ENCODE data around the gene GRIN2A. TPM values are rescaled to one million over a fixed set of nuclear protein-coding genes. Genes with fewer than 3 reads are reported as not detected.

Gene GRIN2A
- polyA plus RNA-seq, 2 of the 4 experiments (the other 2 are of a cell fraction) = not detected

DNA sequence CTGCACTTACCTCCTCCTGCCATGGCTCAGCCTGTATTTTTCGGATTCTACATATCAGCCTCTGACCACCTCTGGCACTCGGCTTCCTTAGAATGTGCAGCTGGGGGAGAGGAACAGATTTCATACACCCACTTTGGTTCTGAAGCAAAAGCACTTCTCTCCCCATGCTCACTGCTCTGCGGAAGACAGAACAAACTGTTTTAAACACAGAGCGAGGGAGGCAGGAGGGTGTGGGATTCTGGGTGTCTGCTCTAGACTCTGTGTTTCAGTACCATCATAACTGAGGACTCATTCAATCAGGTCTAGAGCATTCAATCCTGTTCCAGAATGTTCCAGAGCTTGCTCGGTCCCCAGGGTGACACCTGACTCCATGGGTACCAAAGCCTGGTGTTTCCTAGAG, 239.1 kb downstream of the GRIN2A start:
- TF ChIP-seq CBX2 (IDR thresholded peaks at IDR 0.05; ENCODE audit: borderline replicate concordance, low read depth) (no peak), HEYL (CRISPR knock-in tag; IDR thresholded peaks at IDR 0.05) (no peak), EHMT2 (IDR thresholded peaks at IDR 0.05; ENCODE audit: low read depth) (no peak), JUN (IDR thresholded peaks at IDR 0.05) (no peak), RFX5 (IDR thresholded peaks at IDR 0.05) (no peak), ZSCAN20 (CRISPR knock-in tag; IDR thresholded peaks at IDR 0.05) (no peak), RAD21 (conservative IDR thresholded peaks at IDR 0.05 in 1 of 2, IDR thresholded peaks at IDR 0.05 in 1 of 2) (no peak), FOSL2 (IDR thresholded peaks at IDR 0.05) (no peak), FOSL2 (CRISPR knock-in tag; IDR thresholded peaks at IDR 0.05) (no peak)
- TF ChIP-seq, protein P1, sequence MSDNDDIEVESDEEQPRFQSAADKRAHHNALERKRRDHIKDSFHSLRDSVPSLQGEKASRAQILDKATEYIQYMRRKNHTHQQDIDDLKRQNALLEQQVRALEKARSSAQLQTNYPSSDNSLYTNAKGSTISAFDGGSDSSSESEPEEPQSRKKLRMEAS (IDR thresholded peaks at IDR 0.05) = no peak
- Histone ChIP-seq H3K27ac (no peak overlapping the region), H3K4me1 (no peaks in the 10 kb centered on the region), H3K4me2 (no peak overlapping the region), H3K4me3 (no peak overlapping the region), H3K9me3 (no peaks in the 10 kb centered on the region)
- FAIRE-seq = no peak
- ChIA-PET CTCF (no interaction called here), POLR2A (no interaction called here)
- 9% methylated on average over 5 of the region's 5 CpGs for WGBS (ENCODE audit: missing lambda C conversion rate)
- DNase-seq (ENCODE audit: low read depth in 1 of 2, low spot score in 1 of 2) = no peak
- ATAC-seq = no peak

DNA sequence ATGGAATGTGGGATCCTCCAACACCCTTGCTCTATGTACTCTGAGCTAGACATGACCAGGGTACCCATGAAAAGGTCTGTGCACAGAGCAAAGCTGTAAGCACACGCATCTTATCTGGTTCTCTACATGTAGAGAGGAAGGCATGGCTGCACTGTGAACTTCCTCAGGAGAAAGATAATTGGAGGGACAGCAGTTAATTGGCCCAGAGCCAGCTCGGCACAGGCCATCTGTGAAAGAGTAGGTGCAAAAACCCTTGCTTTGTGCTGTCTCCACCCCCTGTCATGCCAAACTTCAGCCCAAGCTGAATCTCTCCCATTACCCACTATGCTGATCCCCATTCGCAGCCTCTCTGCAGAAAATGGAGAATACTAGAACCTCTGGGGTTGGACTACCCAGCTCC, 241.0 kb downstream of the GRIN2A start:
- Histone ChIP-seq H3K9me3 (no peaks in the 10 kb centered on the region), H3K4me1 (no peaks in the 10 kb centered on the region), H3K27ac (no peak overlapping the region), H3K4me3 (no peak overlapping the region), H3K4me2 (no peak overlapping the region)
- FAIRE-seq = no peak
- DNase-seq (ENCODE audit: low read depth in 1 of 2, low spot score in 1 of 2) = no peak
- ATAC-seq = no peak
- no peak for TF ChIP-seq ZFP36 (IDR thresholded peaks at IDR 0.05; ENCODE audit: borderline replicate concordance, partially characterized antibody)
- WGBS (ENCODE audit: missing lambda C conversion rate) = 11% methylated on average over 3 of the region's 3 CpGs
- ChIA-PET CTCF (no interaction called here), POLR2A (no interaction called here)

DNA sequence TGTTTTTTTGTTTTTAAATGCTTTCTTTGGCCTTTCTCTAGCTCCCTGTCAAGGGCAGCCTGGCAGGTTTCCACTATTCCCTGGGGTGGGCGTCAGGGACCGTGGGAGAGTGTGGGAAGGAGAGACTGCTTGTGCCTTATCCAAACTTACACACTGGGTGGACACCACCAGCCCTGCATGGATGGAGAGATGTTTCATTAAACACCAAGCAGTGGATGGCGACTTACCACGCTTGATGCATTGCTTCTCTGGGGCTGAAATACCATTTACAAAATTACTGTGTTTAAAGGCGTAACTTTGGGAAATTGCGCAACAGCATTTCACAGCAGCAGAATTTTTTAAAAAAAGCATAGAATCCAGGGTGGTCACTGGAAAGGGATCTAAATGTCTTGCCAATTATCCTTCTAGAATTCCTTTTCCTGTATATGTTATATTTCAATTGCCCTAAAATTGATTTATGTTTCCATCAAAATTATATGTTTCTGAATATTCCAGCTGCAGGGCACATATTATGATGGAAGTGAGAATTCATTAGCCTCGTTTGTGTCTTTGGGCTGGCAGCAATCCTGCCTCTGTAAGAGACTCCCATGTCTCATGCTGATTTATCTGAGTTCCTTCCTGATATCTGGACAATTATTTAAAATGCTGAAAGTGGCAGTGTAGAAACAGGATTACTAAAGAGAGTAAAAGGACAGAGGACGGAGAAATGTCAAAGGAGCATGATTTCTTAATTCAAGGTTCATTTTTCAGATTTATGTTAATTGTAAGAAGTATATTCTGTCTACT, 247.3 kb downstream of the GRIN2A start:
- no peak for FAIRE-seq
- Histone ChIP-seq H3K9me3 (no peaks in the 10 kb centered on the region), H3K4me3 (no peak overlapping the region), H3K4me2 (no peak overlapping the region), H3K27ac (no peak overlapping the region), H3K4me1 (no peaks in the 10 kb centered on the region)
- ChIA-PET CTCF (interaction anchor here (0.7 kb wide), 1 partner anchor 291 kb away, joined by 3 read pairs; no protein-coding TSS in a partner anchor), POLR2A (no interaction called here)
- DNase-seq (ENCODE audit: low read depth in 1 of 2, low spot score in 1 of 2) = no peak
- TF ChIP-seq, protein P2, sequence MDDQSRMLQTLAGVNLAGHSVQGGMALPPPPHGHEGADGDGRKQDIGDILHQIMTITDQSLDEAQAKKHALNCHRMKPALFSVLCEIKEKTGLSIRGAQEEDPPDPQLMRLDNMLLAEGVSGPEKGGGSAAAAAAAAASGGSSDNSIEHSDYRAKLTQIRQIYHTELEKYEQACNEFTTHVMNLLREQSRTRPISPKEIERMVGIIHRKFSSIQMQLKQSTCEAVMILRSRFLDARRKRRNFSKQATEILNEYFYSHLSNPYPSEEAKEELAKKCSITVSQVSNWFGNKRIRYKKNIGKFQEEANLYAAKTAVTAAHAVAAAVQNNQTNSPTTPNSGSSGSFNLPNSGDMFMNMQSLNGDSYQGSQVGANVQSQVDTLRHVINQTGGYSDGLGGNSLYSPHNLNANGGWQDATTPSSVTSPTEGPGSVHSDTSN (IDR thresholded peaks at IDR 0.05) = no peak
- TF ChIP-seq SREBF2 (IDR thresholded peaks at IDR 0.05) (no peak), NR3C1 (IDR thresholded peaks at IDR 0.05) (no peak), CEBPB (IDR thresholded peaks at IDR 0.05) (peak; percentile 31 to 48; a peak in 2 of 4 replicates)
- TF ChIP-seq, protein P3, sequence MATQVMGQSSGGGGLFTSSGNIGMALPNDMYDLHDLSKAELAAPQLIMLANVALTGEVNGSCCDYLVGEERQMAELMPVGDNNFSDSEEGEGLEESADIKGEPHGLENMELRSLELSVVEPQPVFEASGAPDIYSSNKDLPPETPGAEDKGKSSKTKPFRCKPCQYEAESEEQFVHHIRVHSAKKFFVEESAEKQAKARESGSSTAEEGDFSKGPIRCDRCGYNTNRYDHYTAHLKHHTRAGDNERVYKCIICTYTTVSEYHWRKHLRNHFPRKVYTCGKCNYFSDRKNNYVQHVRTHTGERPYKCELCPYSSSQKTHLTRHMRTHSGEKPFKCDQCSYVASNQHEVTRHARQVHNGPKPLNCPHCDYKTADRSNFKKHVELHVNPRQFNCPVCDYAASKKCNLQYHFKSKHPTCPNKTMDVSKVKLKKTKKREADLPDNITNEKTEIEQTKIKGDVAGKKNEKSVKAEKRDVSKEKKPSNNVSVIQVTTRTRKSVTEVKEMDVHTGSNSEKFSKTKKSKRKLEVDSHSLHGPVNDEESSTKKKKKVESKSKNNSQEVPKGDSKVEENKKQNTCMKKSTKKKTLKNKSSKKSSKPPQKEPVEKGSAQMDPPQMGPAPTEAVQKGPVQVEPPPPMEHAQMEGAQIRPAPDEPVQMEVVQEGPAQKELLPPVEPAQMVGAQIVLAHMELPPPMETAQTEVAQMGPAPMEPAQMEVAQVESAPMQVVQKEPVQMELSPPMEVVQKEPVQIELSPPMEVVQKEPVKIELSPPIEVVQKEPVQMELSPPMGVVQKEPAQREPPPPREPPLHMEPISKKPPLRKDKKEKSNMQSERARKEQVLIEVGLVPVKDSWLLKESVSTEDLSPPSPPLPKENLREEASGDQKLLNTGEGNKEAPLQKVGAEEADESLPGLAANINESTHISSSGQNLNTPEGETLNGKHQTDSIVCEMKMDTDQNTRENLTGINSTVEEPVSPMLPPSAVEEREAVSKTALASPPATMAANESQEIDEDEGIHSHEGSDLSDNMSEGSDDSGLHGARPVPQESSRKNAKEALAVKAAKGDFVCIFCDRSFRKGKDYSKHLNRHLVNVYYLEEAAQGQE (IDR thresholded peaks at IDR 0.05) = no peak
- WGBS (ENCODE audit: missing lambda C conversion rate) = 12% methylated on average over 8 of the region's 8 CpGs
- no peak for ATAC-seq
